Stomach (tissue), 4 donors: Measurements from ENCODE around the gene PITPNM3.

Experiments used
- CTCF ChIP-seq, 7 experiments: fragments of 450-650 bp in 4 of 7; fragments of 200-600 bp in 3 of 7; sonication (generic) in 3 of 7; IDR thresholded peaks; one replicate each; pipeline ENCODE4 v1.5.1; 2016 to 2019; ENCODE audit warnings: antibody characterized with exemption in 7 of 7, control low read depth in 2 of 7, mild to moderate bottlenecking in 1 of 7
- EP300 ChIP-seq: sonication (generic); formaldehyde crosslinking; IDR thresholded peaks from one replicate; pipeline ENCODE4 v1.6.1; 2017; ENCODE audit warnings: antibody characterized with exemption
- POLR2AphosphoS5 ChIP-seq, 3 donors: sonication (generic); formaldehyde crosslinking; IDR thresholded peaks; one replicate each; pipeline ENCODE4 v1.6.1; 2016; ENCODE audit warnings: antibody characterized with exemption in 3 of 3

GRCh38 chr17:6596941-6597340 is 40.6 kb upstream of the PITPNM3 start:
- TF ChIP-seq CTCF (IDR thresholded peaks at IDR 0.05) = no peak
- TF ChIP-seq EP300 = no peak
- no peak for TF ChIP-seq POLR2AphosphoS5 (IDR thresholded peaks at IDR 0.05)
